IMR-90 (cell line): Measurements from ENCODE around the gene RAC3. TPM values are rescaled to one million over a fixed set of nuclear protein-coding genes. Genes with fewer than 3 reads are reported as not detected.

Source experiments
- ATAC-seq: fragments of 200-7000 bp; cut with Tn5 transposase; 2 replicates; pipeline ENCODE4 v1.9.1; 2020; ENCODE audit warnings: low read depth, mild to moderate bottlenecking, moderate library complexity
- BruUV-seq: library from RNA; stranded (reverse); fragments of 400-500 nt; replicated peaks from 2 replicates; lab custom pipeline; 2021; lab: Mats Ljungman, UMichigan
- CTCF ChIA-PET: fragments of 300-600 bp; formaldehyde crosslinking; extraction: SDS; loops from one replicate; lab custom pipeline; 2021; ENCODE audit warnings: antibody characterized with exemption; lab: Yijun Ruan, JAX
- POLR2A ChIA-PET: fragments of 300-600 bp; sonication (Branson Sonifier 250); formaldehyde crosslinking; loops from one replicate; lab custom pipeline; 2022; ENCODE audit warnings: antibody characterized with exemption; ENCODE audit not compliant: unreplicated experiment; lab: Charles Lee
- DNase-seq: peaks from one replicate; pipeline ENCODE4 v3.0.0; 2013
- H2AFZ ChIP-seq: replicated peaks from 2 replicates; pipeline ENCODE3; 2013; ENCODE audit warnings: low read length, mild to moderate bottlenecking; ENCODE audit not compliant: poor library complexity
- H2AK5ac ChIP-seq: 2 replicates; pipeline ENCODE4 v1.6.1; 2013; ENCODE audit warnings: low read depth, low read length, inconsistent platforms
- H2AK9ac ChIP-seq: replicated peaks from 2 replicates; pipeline ENCODE3; 2013; ENCODE audit warnings: mild to moderate bottlenecking, low read depth, low read length, moderate library complexity; ENCODE audit not compliant: poor library complexity
- H2BK120ac ChIP-seq: 2 replicates; pipeline ENCODE4 v1.6.1; 2013; ENCODE audit warnings: low read depth, low read length, inconsistent platforms
- H2BK15ac ChIP-seq: 3 replicates; pipeline ENCODE4 v1.6.1; 2013; ENCODE audit warnings: low read depth, low read length, inconsistent platforms
- H2BK20ac ChIP-seq: 2 replicates; pipeline ENCODE4 v1.6.1; 2013; ENCODE audit warnings: low read depth, mild to moderate bottlenecking, inconsistent platforms, low read length, moderate library complexity
- H2BK5ac ChIP-seq: 2 replicates; pipeline ENCODE4 v1.6.1; 2013; ENCODE audit warnings: mild to moderate bottlenecking, low read depth, low read length, inconsistent platforms; ENCODE audit not compliant: poor library complexity, severe bottlenecking
- H3K14ac ChIP-seq: replicated peaks from 2 replicates; pipeline ENCODE4 v1.6.1; 2013; ENCODE audit warnings: low read depth, low read length, inconsistent platforms
- H3K18ac ChIP-seq: 2 replicates; pipeline ENCODE4 v1.6.1; 2013; ENCODE audit warnings: low read depth, low read length, control low read depth
- H3K23ac ChIP-seq: 2 replicates; pipeline ENCODE4 v1.6.1; 2013; ENCODE audit warnings: low read depth, low read length, inconsistent platforms
- H3K27ac ChIP-seq: 2 replicates; pipeline ENCODE4 v1.5.1; 2013; ENCODE audit warnings: mild to moderate bottlenecking, control low read depth, low read length; ENCODE audit not compliant: insufficient read depth
- H3K27me3 ChIP-seq: 2 replicates; pipeline ENCODE4 v1.6.1; 2013; ENCODE audit warnings: low read length; ENCODE audit not compliant: control insufficient read depth, insufficient read depth
- H3K36me3 ChIP-seq: 2 replicates; pipeline ENCODE4 v1.6.1; 2013; ENCODE audit warnings: low read length, mixed read lengths; ENCODE audit not compliant: control insufficient read depth, insufficient read depth
- H3K4ac ChIP-seq: 2 replicates; pipeline ENCODE4 v1.6.1; 2013; ENCODE audit warnings: low read depth, low read length, inconsistent platforms
- H3K4me1 ChIP-seq: 2 replicates; pipeline ENCODE4 v1.6.1; 2013; ENCODE audit warnings: low read length, mixed read lengths; ENCODE audit not compliant: control insufficient read depth, insufficient read depth
- H3K4me2 ChIP-seq: 2 replicates; pipeline ENCODE4 v1.6.1; 2013; ENCODE audit warnings: low read depth, mild to moderate bottlenecking, control low read depth, low read length, moderate library complexity
- H3K4me3 ChIP-seq: 2 replicates; pipeline ENCODE4 v1.5.1; 2013; ENCODE audit warnings: low read depth, mild to moderate bottlenecking, control low read depth, low read length, moderate library complexity; ENCODE audit not compliant: insufficient read depth
- H3K56ac ChIP-seq: 2 replicates; pipeline ENCODE4 v1.6.1; 2013; ENCODE audit warnings: low read length, inconsistent platforms; ENCODE audit not compliant: insufficient read depth; ENCODE audit errors: extremely low read depth
- H3K79me1 ChIP-seq, 2 experiments: 2 replicates each; pipeline ENCODE4 v1.6.1; 2013; ENCODE audit warnings: low read length in 2 of 2, inconsistent platforms in 1 of 2, low read depth in 1 of 2
- H3K9ac ChIP-seq: 2 replicates; pipeline ENCODE4 v1.6.1; 2013; ENCODE audit warnings: low read depth, low read length, control low read depth
- H3K9me1 ChIP-seq: 2 replicates; pipeline ENCODE4 v1.6.1; 2013; ENCODE audit warnings: low read length, inconsistent platforms; ENCODE audit not compliant: insufficient read depth
- H3K9me3 ChIP-seq: 2 replicates; pipeline ENCODE4 v1.6.1; 2013; ENCODE audit warnings: low read length; ENCODE audit not compliant: control insufficient read depth, insufficient read depth
- H4K20me1 ChIP-seq: 2 replicates; pipeline ENCODE4 v1.6.1; 2013; ENCODE audit warnings: low read length, inconsistent platforms; ENCODE audit not compliant: insufficient read depth
- H4K5ac ChIP-seq: 2 replicates; pipeline ENCODE4 v1.6.1; 2013; ENCODE audit warnings: mild to moderate bottlenecking, low read depth, low read length, control low read depth
- H4K8ac ChIP-seq, 2 experiments: 2 replicates each; pipeline ENCODE4 v1.6.1; 2013; ENCODE audit warnings: low read depth in 2 of 2, low read length in 2 of 2, control low read depth in 1 of 2, inconsistent platforms in 1 of 2
- H4K91ac ChIP-seq: 2 replicates; pipeline ENCODE4 v1.6.1; 2013; ENCODE audit warnings: low read depth, low read length, inconsistent platforms; ENCODE audit not compliant: insufficient read depth
- RFX5 ChIP-seq: IDR thresholded peaks from 2 replicates; pipeline ENCODE4 v1.8.0; 2012; ENCODE audit warnings: low read depth, mild to moderate bottlenecking, low read length, moderate library complexity
- WGBS, 2 experiments: methylation state at CpG; one replicate each; pipeline versions ENCODE4 v1.1.5 to v1.1.7; 2013; ENCODE audit warnings: missing lambda C conversion rate in 2 of 2; ENCODE audit not compliant: insufficient read length in 1 of 2; ENCODE audit errors: extremely low coverage in 2 of 2; 5-methylcytosine and 5-hydroxymethylcytosine counted together
- dilution Hi-C: fragments of 300-500 bp; cut with HindIII; formaldehyde crosslinking; loops from one replicate; pipeline ENCODE4 v1.14.3; 2018; ENCODE audit warnings: low sequenced_read_pairs; ENCODE audit not compliant: unreplicated experiment
- in situ Hi-C: fragments of 300-500 bp; cut with MboI; formaldehyde crosslinking; loops from 3 replicates; pipeline ENCODE4 v1.14.3; 2019; ENCODE audit warnings: low sequenced_read_pairs, inconsistent platforms, mixed read lengths
- intact Hi-C: fragments of 100-400 bp; cut with micrococcal nuclease; formaldehyde crosslinking; loops from 2 replicates; pipeline ENCODE4 v1.10.0; 2022
- polyA plus RNA-seq, 3 experiments: library from polyadenylated mRNA; depleted of rRNA; stranded (reverse); fragments of >200 nt; gene quantifications; 2 replicates each; pipeline ENCODE4 v1.2.3, GENCODE V29; 2012; ENCODE audit warnings: low replicate concordance in 1 of 3
- total RNA-seq: library from RNA; depleted of rRNA; stranded (reverse); fragments of >200 nt; gene quantifications from 2 replicates; pipeline ENCODE4 v1.2.3, GENCODE V29; 2012
- TF ChIP-seq, protein P1 (sequence below): conservative IDR thresholded peaks from 2 replicates; pipeline ENCODE4 v1.5.1; 2012; ENCODE audit warnings: mild to moderate bottlenecking, low read depth, low read length, improper control_type of control experiment

The RAC3 gene
- total and polyA plus RNA-seq, 2 of the 4 experiments (the other 2 are of a cell fraction), result 5.7 to 23.4 TPM

- H3K9me3 ChIP-seq, result no peaks in the 10 kb centered on the region
- H3K36me3 ChIP-seq, result peaks cover 39% of the 10 kb centered on the region
- TF ChIP-seq RFX5, result no peak
- TF ChIP-seq, protein P1, sequence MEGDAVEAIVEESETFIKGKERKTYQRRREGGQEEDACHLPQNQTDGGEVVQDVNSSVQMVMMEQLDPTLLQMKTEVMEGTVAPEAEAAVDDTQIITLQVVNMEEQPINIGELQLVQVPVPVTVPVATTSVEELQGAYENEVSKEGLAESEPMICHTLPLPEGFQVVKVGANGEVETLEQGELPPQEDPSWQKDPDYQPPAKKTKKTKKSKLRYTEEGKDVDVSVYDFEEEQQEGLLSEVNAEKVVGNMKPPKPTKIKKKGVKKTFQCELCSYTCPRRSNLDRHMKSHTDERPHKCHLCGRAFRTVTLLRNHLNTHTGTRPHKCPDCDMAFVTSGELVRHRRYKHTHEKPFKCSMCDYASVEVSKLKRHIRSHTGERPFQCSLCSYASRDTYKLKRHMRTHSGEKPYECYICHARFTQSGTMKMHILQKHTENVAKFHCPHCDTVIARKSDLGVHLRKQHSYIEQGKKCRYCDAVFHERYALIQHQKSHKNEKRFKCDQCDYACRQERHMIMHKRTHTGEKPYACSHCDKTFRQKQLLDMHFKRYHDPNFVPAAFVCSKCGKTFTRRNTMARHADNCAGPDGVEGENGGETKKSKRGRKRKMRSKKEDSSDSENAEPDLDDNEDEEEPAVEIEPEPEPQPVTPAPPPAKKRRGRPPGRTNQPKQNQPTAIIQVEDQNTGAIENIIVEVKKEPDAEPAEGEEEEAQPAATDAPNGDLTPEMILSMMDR, result no peak
- BruUV-seq, result no TSS peak
- peaks cover 0 to 16% of the 10 kb centered on the region in 2 experiments; a peak in 3 of 4 replicates for H3K79me1 ChIP-seq
- no peak overlapping the region for H2BK15ac ChIP-seq
- no peaks in the 10 kb centered on the region for H3K4me1 ChIP-seq
- no peak overlapping the region for H3K23ac ChIP-seq
- ATAC-seq, result no peak
- no peak overlapping the region for H3K4me3 ChIP-seq
- DNase-seq, result no peak
- H3K27ac ChIP-seq, result no peak overlapping the region
- no peak overlapping the region for H3K14ac ChIP-seq
- no peak overlapping the region for H4K8ac ChIP-seq
- no peak overlapping the region for H2AK9ac ChIP-seq
- H2BK5ac ChIP-seq, result no peak overlapping the region
- no peak overlapping the region for H4K91ac ChIP-seq
- 100% methylated on average over 10 of the region's 21 CpGs; no CpG with 5 or more reads in 1 of the 2 experiments for WGBS, 2 experiments
- dilution Hi-C loops, result no loop called here
- H3K56ac ChIP-seq, result no peak overlapping the region
- H3K9ac ChIP-seq, result no peak overlapping the region
- no peak overlapping the region for H2BK20ac ChIP-seq
- H3K18ac ChIP-seq, result no peak overlapping the region
- H3K9me1 ChIP-seq, result no peaks in the 10 kb centered on the region
- no peaks in the 10 kb centered on the region for H4K20me1 ChIP-seq
- in situ Hi-C loops, result no loop called here
- POLR2A ChIA-PET, result no interaction called here
- no peak overlapping the region for H2BK120ac ChIP-seq
- H2AK5ac ChIP-seq, result no peak overlapping the region
- no peaks in the 10 kb centered on the region for H3K27me3 ChIP-seq
- intact Hi-C loops, result no loop called here
- H4K5ac ChIP-seq, result no peak overlapping the region
- no peak overlapping the region for H3K4me2 ChIP-seq
- H3K4ac ChIP-seq, result no peak overlapping the region
- CTCF ChIA-PET, result interaction anchor here (0.6 kb wide), 1 partner anchor 9 kb away, joined by 4 read pairs; no protein-coding TSS in a partner anchor
- H2AFZ ChIP-seq, result no peak overlapping the region
Measured at GRCh38 chr17:81984773-81985410, 46.6 kb upstream of the RAC3 start.
